HEK293 (cell line): Measurements from ENCODE around the gene MACROD1.

Source experiments
- IKZF3 ChIP-seq: fragments of 450-650 bp; IDR thresholded peaks from 2 replicates; pipeline ENCODE4 v1.5.0; 2018; ENCODE audit warnings: missing biosample characterization, mild to moderate bottlenecking, missing genetic modification characterization, moderate library complexity
- ZNF792 ChIP-seq: fragments of 450-650 bp; formaldehyde crosslinking; IDR thresholded peaks from 2 replicates; pipeline ENCODE4 v1.5.1; 2016; ENCODE audit warnings: missing biosample characterization, missing genetic modification characterization
- TF ChIP-seq, protein P1 (sequence below): fragments of 450-650 bp; formaldehyde crosslinking; conservative IDR thresholded peaks from 2 replicates; pipeline ENCODE4 v1.5.1; 2016; ENCODE audit warnings: low read depth, missing biosample characterization, missing genetic modification characterization
- TF ChIP-seq, protein P2 (sequence below): fragments of 450-650 bp; formaldehyde crosslinking; IDR thresholded peaks from 2 replicates; pipeline ENCODE4 v1.5.1; 2016; ENCODE audit warnings: missing biosample characterization, missing genetic modification characterization

DNA sequence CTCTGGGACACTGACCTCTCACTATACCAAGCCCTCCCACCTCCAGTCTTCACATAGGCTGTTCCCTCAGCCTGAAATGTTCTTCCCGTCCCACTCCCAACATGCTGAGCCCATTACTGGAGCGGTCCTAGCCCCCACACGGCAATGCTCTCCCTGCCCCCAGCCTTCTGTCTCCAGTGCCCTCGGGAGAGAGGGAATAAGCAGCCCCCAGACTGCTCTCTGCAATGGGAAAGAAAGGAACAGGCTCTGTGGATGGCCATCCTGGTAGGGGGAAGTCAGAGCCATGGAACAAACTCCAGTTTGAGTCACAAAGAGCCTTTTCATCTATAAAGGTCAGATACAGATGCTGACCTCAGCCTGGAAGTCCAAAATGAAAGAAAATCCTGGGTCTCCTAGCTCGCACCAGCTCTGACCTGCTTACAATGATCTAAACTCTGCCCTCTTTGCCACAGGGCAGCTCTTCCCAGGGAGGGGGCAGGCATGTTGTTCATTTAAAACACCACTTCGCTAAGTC, 67.5 kb downstream of the MACROD1 start:
- TF ChIP-seq, protein P1, sequence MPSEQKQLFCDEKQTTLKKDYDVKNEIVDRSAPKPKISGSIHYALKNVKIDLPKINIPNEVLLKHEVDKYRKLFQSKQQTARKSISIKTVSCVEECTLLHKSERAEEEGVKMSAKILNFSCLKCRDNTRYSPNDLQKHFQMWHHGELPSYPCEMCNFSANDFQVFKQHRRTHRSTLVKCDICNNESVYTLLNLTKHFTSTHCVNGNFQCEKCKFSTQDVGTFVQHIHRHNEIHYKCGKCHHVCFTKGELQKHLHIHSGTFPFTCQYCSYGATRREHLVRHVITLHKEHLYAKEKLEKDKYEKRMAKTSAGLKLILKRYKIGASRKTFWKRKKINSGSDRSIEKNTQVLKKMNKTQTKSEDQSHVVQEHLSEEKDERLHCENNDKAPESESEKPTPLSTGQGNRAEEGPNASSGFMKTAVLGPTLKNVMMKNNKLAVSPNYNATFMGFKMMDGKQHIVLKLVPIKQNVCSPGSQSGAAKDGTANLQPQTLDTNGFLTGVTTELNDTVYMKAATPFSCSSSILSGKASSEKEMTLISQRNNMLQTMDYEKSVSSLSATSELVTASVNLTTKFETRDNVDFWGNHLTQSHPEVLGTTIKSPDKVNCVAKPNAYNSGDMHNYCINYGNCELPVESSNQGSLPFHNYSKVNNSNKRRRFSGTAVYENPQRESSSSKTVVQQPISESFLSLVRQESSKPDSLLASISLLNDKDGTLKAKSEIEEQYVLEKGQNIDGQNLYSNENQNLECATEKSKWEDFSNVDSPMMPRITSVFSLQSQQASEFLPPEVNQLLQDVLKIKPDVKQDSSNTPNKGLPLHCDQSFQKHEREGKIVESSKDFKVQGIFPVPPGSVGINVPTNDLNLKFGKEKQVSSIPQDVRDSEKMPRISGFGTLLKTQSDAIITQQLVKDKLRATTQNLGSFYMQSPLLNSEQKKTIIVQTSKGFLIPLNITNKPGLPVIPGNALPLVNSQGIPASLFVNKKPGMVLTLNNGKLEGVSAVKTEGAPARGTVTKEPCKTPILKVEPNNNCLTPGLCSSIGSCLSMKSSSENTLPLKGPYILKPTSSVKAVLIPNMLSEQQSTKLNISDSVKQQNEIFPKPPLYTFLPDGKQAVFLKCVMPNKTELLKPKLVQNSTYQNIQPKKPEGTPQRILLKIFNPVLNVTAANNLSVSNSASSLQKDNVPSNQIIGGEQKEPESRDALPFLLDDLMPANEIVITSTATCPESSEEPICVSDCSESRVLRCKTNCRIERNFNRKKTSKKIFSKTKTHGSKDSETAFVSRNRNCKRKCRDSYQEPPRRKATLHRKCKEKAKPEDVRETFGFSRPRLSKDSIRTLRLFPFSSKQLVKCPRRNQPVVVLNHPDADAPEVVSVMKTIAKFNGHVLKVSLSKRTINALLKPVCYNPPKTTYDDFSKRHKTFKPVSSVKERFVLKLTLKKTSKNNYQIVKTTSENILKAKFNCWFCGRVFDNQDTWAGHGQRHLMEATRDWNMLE (tag by site-specific recombination): no peak
- no peak for TF ChIP-seq IKZF3 (tag by site-specific recombination)
- TF ChIP-seq, protein P2, sequence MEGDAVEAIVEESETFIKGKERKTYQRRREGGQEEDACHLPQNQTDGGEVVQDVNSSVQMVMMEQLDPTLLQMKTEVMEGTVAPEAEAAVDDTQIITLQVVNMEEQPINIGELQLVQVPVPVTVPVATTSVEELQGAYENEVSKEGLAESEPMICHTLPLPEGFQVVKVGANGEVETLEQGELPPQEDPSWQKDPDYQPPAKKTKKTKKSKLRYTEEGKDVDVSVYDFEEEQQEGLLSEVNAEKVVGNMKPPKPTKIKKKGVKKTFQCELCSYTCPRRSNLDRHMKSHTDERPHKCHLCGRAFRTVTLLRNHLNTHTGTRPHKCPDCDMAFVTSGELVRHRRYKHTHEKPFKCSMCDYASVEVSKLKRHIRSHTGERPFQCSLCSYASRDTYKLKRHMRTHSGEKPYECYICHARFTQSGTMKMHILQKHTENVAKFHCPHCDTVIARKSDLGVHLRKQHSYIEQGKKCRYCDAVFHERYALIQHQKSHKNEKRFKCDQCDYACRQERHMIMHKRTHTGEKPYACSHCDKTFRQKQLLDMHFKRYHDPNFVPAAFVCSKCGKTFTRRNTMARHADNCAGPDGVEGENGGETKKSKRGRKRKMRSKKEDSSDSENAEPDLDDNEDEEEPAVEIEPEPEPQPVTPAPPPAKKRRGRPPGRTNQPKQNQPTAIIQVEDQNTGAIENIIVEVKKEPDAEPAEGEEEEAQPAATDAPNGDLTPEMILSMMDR (tag by site-specific recombination): no peak
- TF ChIP-seq ZNF792 (tag by site-specific recombination): no peak
